Muscle of leg (tissue), 16 donors: ENCODE measurements around the gene FAM210A. TPM values are rescaled to one million over a fixed set of nuclear protein-coding genes. Genes with fewer than 3 reads are reported as not detected.
"Not testable (repeated sequence)": the region's sequence is repeated elsewhere in the genome, so short reads cannot be mapped to it uniquely, and the experiment has no call there.

Experiments used
- DNase-seq: peaks from one replicate; pipeline ENCODE4 v3.0.0; 2013
- H3K27ac ChIP-seq: one replicate; pipeline ENCODE4 v1.5.1; 2013; ENCODE audit warnings: mild to moderate bottlenecking, low read length, control low read depth
- H3K27me3 ChIP-seq: one replicate; pipeline ENCODE4 v1.6.1; 2013; ENCODE audit warnings: low read length; ENCODE audit not compliant: control insufficient read depth, insufficient read depth
- H3K36me3 ChIP-seq: one replicate; pipeline ENCODE4 v1.6.1; 2013; ENCODE audit warnings: low read length; ENCODE audit not compliant: control insufficient read depth, insufficient read depth
- H3K4me1 ChIP-seq: one replicate; pipeline ENCODE4 v1.6.1; 2013; ENCODE audit warnings: low read length; ENCODE audit not compliant: control insufficient read depth, insufficient read depth
- H3K4me3 ChIP-seq: one replicate; pipeline ENCODE4 v1.5.1; 2013; ENCODE audit warnings: low read length, control low read depth
- H3K9me3 ChIP-seq: replicated peaks from 2 replicates; pipeline ENCODE4 v1.6.1; 2013; ENCODE audit warnings: low read depth, low read length; ENCODE audit not compliant: control insufficient read depth
- WGBS: methylation state at CpG from one replicate; pipeline ENCODE4 v1.1.5; 2013; ENCODE audit warnings: missing lambda C conversion rate; ENCODE audit not compliant: insufficient coverage; 5-methylcytosine and 5-hydroxymethylcytosine counted together
- long read RNA-seq, 11 donors: transcript quantifications; one replicate each; lab custom pipeline, GENCODE V29; 2026
- polyA plus RNA-seq, 8 donors: library from polyadenylated mRNA; unstranded; fragments of 120-200 nt; gene quantifications; one replicate each; pipeline versions ENCODE4 v1.2.1 to v1.2.3, GENCODE V29; 2013; ENCODE audit warnings: inconsistent platforms in 1 of 8, low replicate concordance in 1 of 8; ENCODE audit not compliant: insufficient read length in 8 of 8, insufficient read depth in 1 of 8
- total RNA-seq: library from RNA; stranded (reverse); fragments of 120-200 nt; gene quantifications from one replicate; pipeline ENCODE4 v1.2.4, GENCODE V29; 2013

FAM210A gene
- total RNA-seq = 28.8 TPM
- 10 to 100 TPM; 20.9 to 30.3 (median 23.8) TPM for polyA plus RNA-seq
- long read RNA-seq, donor 1, full-length matches to known transcripts = 6 of 6 reads
- long read RNA-seq, donor 1, partial matches to known transcripts = 0 of 6 reads
- long read RNA-seq, donor 1, other reads (novel, unspliced or antisense) = 0 of 6 reads
- long read RNA-seq, donor 2 = 0 reads
- long read RNA-seq, donor 3, full-length matches to known transcripts = 10 of 10 reads
- long read RNA-seq, donor 3, partial matches to known transcripts = 0 of 10 reads
- long read RNA-seq, donor 3, other reads (novel, unspliced or antisense) = 0 of 10 reads
- long read RNA-seq, donor 4, partial matches to known transcripts = 0 of 2 reads
- long read RNA-seq, donor 4, other reads (novel, unspliced or antisense) = 0 of 2 reads
- long read RNA-seq, donor 5, full-length matches to known transcripts = 20 of 20 reads
- long read RNA-seq, donor 5, partial matches to known transcripts = 0 of 20 reads
- long read RNA-seq, donor 5, other reads (novel, unspliced or antisense) = 0 of 20 reads
- long read RNA-seq, donor 6, full-length matches to known transcripts = 12 of 12 reads
- long read RNA-seq, donor 6, partial matches to known transcripts = 0 of 12 reads
- long read RNA-seq, donor 6, other reads (novel, unspliced or antisense) = 0 of 12 reads
- long read RNA-seq, donor 7, full-length matches to known transcripts = 7 of 7 reads
- long read RNA-seq, donor 7, partial matches to known transcripts = 0 of 7 reads
- long read RNA-seq, donor 7, other reads (novel, unspliced or antisense) = 0 of 7 reads
- long read RNA-seq, donor 8, full-length matches to known transcripts = 4 of 4 reads
- long read RNA-seq, donor 8, partial matches to known transcripts = 0 of 4 reads
- long read RNA-seq, donor 8, other reads (novel, unspliced or antisense) = 0 of 4 reads
- long read RNA-seq, donor 9, full-length matches to known transcripts = 4 of 4 reads
- long read RNA-seq, donor 9, partial matches to known transcripts = 0 of 4 reads
- long read RNA-seq, donor 9, other reads (novel, unspliced or antisense) = 0 of 4 reads
- long read RNA-seq, donor 10, full-length matches to known transcripts = 5 of 5 reads
- long read RNA-seq, donor 10, partial matches to known transcripts = 0 of 5 reads
- long read RNA-seq, donor 10, other reads (novel, unspliced or antisense) = 0 of 5 reads
- long read RNA-seq, donor 11, full-length matches to known transcripts = 2 of 2 reads
- long read RNA-seq, donor 11, partial matches to known transcripts = 0 of 2 reads
- long read RNA-seq, donor 11, other reads (novel, unspliced or antisense) = 0 of 2 reads

GRCh38 chr18:13726232-13726971 lies at the start of gene FAM210A, which contains the start of gene RNMT:
TSS of gene FAM210A (minus strand) at chr18:13726558. CDS start at chr18:13682077, 44,481 bp downstream.
TSS of gene RNMT (plus strand) at chr18:13726673. CDS start at chr18:13731518, 4,845 bp downstream.
- whole genome bisulfite sequencing = under 1% methylated on average over 75 of the region's 76 CpGs
- peaks cover 6% of the 10 kb centered on the region for H3K4me1 ChIP-seq

GRCh38 chr18:13775058-13775457 lies 48.7 kb upstream of the FAM210A start:
- Histone ChIP-seq H3K4me3 (no peak overlapping the region), H3K27ac (no peak overlapping the region), H3K27me3 (no peaks in the 10 kb centered on the region), H3K36me3 (no peaks in the 10 kb centered on the region), H3K4me1 (no peaks in the 10 kb centered on the region), H3K9me3 (no peaks in the 10 kb centered on the region)
- 29% methylated on average over 2 of the region's 3 CpGs for WGBS
- DNase-seq = no peak

More at GRCh38 chr18:13726232-13726971, at the start of gene FAM210A, which contains the start of gene RNMT:
- Histone ChIP-seq H3K36me3 (peaks cover 3% of the 10 kb centered on the region), H3K27ac (peak within 1 kb of the TSS; percentile 97), H3K4me3 (peak within 1 kb of the TSS; percentile 91), H3K27me3 (no peaks in the 10 kb centered on the region), H3K9me3 (no peaks in the 10 kb centered on the region)
- peak; percentile 99 for DNase-seq

GRCh38 chr18:13762690-13763439 lies 36.5 kb upstream of the FAM210A start:
- H3K4me1 ChIP-seq = no peaks in the 10 kb centered on the region
- no peak overlapping the region for H3K4me3 ChIP-seq
- 90% methylated on average over 2 of the region's 3 CpGs for WGBS
- H3K36me3 ChIP-seq = peaks cover 11% of the 10 kb centered on the region
- H3K27ac ChIP-seq = no peak overlapping the region
- H3K9me3 ChIP-seq = peaks cover 18% of the 10 kb centered on the region
- no peaks in the 10 kb centered on the region for H3K27me3 ChIP-seq
- no peak for DNase-seq

GRCh38 chr18:13760047-13760446 lies 33.7 kb upstream of the FAM210A start:
- H3K27me3 ChIP-seq = no peaks in the 10 kb centered on the region
- DNase-seq = no peak

GRCh38 chr18:13758622-13759021 lies 32.3 kb upstream of the FAM210A start:
- no peak overlapping the region for H3K27ac ChIP-seq
- DNase-seq = no peak
- no peaks in the 10 kb centered on the region for H3K4me1 ChIP-seq
- no peaks in the 10 kb centered on the region for H3K27me3 ChIP-seq
- H3K4me3 ChIP-seq = no peak overlapping the region
- no CpG with 5 or more reads among the region's 1 CpG for WGBS
- H3K36me3 ChIP-seq = peaks cover 25% of the 10 kb centered on the region
- no peaks in the 10 kb centered on the region for H3K9me3 ChIP-seq

More at GRCh38 chr18:13760047-13760446, 33.7 kb upstream of the FAM210A start:
- peaks cover under 1% of the 10 kb centered on the region for H3K9me3 ChIP-seq
- H3K4me3 ChIP-seq = no peak overlapping the region
- H3K27ac ChIP-seq = no peak overlapping the region
- peaks cover 18% of the 10 kb centered on the region for H3K36me3 ChIP-seq
- no peaks in the 10 kb centered on the region for H3K4me1 ChIP-seq

GRCh38 chr18:13756671-13757070 lies 30.3 kb upstream of the FAM210A start:
- no peak for DNase-seq
- Histone ChIP-seq H3K27me3 (no peaks in the 10 kb centered on the region), H3K27ac (no peak overlapping the region), H3K4me1 (no peaks in the 10 kb centered on the region), H3K4me3 (no peak overlapping the region), H3K36me3 (peaks cover 23% of the 10 kb centered on the region), H3K9me3 (no peaks in the 10 kb centered on the region)

GRCh38 chr18:13756261-13756660 lies 29.9 kb upstream of the FAM210A start:
- peaks cover 23% of the 10 kb centered on the region for H3K36me3 ChIP-seq
- no peaks in the 10 kb centered on the region for H3K27me3 ChIP-seq
- no peaks in the 10 kb centered on the region for H3K4me1 ChIP-seq
- H3K9me3 ChIP-seq = no peaks in the 10 kb centered on the region
- WGBS = 100% methylated on average over 1 of the region's 2 CpGs
- H3K27ac ChIP-seq = no peak overlapping the region
- no peak overlapping the region for H3K4me3 ChIP-seq
- DNase-seq = no peak

- not testable (repeated sequence) for H3K9me3 ChIP-seq, H3K4me1 ChIP-seq, DNase-seq, H3K27me3 ChIP-seq, H3K4me3 ChIP-seq, H3K27ac ChIP-seq
- H3K36me3 ChIP-seq = peaks cover 41% of the 10 kb centered on the region
- WGBS = no CpG with 5 or more reads among the region's 3 CpGs
Observed at GRCh38 chr18:13751599-13751998, 25.2 kb upstream of the FAM210A start.

GRCh38 chr18:13746633-13747032 lies 20.3 kb upstream of the FAM210A start:
- Histone ChIP-seq H3K27me3 (no peaks in the 10 kb centered on the region), H3K36me3 (peaks cover 43% of the 10 kb centered on the region), H3K4me3 (no peak overlapping the region), H3K27ac (no peak overlapping the region), H3K4me1 (peaks cover 4% of the 10 kb centered on the region), H3K9me3 (no peaks in the 10 kb centered on the region)
- 68% methylated on average over 2 of the region's 3 CpGs for WGBS
- DNase-seq = peak; percentile 16
